PC-9 (cell line): Measurements from ENCODE around the gene MBNL1.

Experiments
- CTCF ChIP-seq: fragments of 200-600 bp; sonication (generic); conservative IDR thresholded peaks from 2 replicates; pipeline ENCODE4 v1.6.1; 2017; ENCODE audit warnings: mixed run types, antibody characterized with exemption, mild to moderate bottlenecking, moderate library complexity
- EZH2 ChIP-seq: fragments of 200-600 bp; sonication (generic); IDR thresholded peaks from 2 replicates; pipeline ENCODE4 v1.8.0; 2017; ENCODE audit warnings: antibody characterized with exemption, low read depth

GRCh38 chr3:152380043-152380442, 111.3 kb downstream of the MBNL1 start:
- TF ChIP-seq CTCF (no peak), EZH2 (no peak)
